TTC549 (cell line): ENCODE measurements around the gene LPP.

ENCODE experiments used
- FAIRE-seq: peaks from 2 replicates; lab custom pipeline; 2012; peaks lifted over from hg19 to GRCh38; lab: Jason Lieb, UNC

The LPP gene

DNA sequence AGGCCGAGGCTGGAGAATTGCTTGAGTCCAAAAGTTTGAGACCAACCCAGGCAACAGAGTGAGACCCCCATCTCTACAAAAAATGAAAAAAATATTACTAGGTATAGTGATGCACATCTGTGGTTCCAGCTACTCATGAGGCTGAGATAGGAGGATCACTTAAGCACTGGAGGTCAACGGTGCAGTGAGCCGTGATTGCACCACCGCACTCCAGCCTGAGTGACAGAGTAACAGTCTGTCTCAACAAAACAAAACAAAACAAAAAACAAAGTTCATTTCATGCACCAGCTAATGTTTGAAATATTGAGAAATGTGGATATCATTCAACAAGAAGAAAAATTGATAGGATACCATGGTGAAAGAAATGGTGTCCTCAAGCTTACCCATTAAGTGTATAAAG lies 567.4 kb downstream of the LPP start:
- FAIRE-seq = no peak

DNA sequence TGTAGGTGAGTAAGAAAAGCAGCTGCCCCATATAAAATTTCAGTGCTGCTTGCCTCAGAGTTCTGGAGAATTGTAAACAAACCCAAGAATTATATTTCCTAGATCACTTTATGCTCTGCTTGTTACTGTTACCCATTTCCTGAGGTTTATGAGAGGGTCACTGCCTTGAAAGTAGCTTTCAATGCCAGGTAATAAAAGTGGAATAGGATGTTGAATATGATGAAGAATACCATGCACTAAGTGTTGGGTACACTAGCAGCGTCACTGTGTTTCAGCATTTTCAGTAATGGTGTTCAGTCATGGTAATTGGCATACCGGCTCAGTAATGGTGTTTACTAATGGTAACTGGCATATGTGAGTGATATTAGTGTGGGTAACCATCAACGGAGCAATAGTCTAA lies 568.0 kb downstream of the LPP start:
- FAIRE-seq = no peak

DNA sequence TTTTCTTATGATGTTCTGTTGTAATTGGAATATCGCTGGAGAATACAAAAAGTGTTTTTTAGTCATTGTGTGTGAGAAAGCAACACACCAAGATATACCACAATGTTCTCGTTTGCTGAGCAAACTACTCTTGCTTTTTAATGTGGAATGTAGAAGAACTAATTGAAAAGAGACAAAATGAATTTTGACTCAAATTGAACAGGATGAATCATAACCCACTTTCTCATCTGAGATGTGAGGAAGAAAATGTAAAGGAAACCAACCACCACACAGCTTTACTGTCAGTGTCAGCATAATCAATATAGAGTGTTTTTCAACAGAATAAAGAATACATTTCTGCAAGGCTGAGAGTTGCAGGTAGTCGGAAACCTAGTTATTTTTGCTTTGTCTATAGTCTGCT lies 569.0 kb downstream of the LPP start:
- FAIRE-seq = no peak

DNA sequence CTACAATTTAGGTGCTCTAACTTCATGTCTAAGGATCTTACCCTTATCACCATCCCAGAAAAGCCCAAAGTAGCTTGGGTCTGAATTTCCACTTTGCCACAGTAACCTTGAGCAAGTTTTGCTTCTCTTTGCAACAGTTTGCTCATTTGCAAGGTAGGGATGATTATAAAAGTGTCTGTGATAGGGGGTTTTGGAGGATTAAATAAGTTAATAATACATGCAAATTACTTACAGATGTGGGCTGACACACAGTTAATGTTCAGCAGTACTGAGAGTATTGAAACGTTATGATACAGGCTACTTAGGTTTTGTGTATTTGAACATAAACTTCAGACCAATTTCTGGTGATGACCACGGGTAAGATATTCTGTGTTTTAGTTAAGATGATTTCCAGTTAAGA lies 573.1 kb downstream of the LPP start:
- FAIRE-seq = no peak

DNA sequence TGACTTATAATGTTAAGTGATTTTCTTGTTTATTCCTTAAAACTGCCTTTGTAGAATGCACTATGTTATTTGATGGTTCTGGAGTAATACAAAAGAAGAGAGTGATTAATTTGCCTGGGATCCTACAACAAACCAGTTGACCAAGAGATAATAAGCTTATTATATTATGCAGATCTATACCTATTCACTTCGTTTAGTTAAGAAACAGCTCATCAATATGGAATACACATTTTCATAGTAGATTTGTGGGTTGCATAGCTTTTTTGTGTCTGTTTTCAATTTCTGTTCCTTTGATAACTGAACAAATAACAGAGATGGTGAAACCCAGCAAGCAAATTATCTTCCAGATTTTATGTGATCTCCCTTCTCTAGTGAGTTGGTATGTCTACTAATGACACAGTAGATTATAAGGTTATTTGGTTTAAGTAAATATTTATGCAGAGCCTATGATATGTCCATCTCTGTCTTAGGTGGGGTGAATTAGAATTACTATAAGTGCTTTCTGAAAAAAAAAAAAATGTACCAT lies 574.5 kb downstream of the LPP start:
- FAIRE-seq = no peak

DNA sequence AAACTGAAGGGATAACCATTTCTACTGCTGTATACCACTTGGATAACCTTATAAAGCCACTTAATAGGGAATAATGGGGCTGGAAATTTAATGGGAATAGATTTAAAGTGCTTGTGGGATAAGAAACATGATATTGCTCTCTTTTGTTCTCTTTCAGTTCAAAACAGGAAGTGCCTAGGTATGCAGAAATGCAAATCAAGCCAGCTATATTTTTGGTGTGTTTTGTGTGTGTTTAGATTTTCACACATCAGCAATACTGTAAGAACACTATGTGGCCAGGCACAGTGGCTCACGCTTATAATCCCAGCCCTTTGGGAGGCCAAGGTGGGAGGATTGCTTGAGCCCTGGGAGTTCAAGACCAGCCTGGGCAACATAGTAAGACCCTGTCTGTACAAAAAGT lies 575.5 kb downstream of the LPP start:
- no peak for FAIRE-seq

DNA sequence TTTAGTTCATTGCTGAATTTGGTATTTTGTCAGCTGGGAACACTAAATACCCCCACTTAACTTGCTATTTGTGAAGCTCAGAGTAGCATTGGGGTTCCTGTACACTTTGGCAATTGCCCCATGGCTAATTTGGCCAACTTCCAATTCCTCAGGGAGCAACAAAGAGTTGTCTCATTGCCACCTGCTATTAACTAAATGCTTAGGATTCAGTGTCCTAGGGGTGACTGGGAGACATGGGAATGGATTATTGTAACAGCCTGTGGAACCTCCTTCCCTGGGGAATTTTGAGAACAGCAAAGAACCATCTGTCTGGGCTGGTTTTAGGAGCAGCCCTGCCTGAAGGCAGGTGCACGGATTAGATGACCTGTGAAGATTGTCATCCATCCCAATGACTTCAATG lies 580.4 kb downstream of the LPP start:
- no peak for FAIRE-seq

DNA sequence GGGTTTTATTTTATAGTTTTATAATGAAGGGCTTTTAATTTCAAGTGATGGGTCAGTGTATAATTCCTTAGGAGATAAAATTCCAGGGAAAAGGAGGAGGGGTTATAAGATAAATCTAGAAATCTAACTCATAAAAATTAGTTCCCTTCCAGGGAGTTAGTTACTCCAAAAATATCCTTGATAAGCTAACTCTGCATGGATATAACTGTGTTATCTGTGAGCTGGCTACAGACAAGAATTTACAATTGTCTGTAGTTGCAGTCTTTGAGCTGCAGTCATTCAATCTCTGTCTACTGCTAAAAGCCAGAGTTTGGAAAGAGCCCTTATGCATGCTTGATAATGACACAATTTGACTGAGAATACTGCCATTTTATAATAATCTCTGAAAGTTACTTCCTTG lies 585.6 kb downstream of the LPP start:
- no peak for FAIRE-seq

DNA sequence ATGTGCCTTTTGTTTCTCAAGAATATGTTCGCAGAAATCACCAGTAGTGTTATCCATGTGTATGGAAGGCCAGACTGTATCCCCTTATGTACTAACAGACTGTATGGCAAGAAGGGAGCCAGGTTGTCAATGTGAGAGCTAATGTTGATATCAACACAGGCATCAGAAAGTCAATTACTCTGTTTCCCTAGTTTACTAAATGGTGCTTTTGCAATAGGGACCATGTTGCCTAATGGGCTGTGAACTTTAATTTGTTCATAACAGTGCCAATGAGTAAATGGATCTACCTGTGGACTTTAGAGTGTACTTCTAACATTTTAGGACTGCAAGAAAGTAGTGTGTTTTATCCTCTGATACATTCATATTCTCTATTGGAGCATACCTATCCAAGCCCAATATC lies 586.1 kb downstream of the LPP start:
- FAIRE-seq = no peak

DNA sequence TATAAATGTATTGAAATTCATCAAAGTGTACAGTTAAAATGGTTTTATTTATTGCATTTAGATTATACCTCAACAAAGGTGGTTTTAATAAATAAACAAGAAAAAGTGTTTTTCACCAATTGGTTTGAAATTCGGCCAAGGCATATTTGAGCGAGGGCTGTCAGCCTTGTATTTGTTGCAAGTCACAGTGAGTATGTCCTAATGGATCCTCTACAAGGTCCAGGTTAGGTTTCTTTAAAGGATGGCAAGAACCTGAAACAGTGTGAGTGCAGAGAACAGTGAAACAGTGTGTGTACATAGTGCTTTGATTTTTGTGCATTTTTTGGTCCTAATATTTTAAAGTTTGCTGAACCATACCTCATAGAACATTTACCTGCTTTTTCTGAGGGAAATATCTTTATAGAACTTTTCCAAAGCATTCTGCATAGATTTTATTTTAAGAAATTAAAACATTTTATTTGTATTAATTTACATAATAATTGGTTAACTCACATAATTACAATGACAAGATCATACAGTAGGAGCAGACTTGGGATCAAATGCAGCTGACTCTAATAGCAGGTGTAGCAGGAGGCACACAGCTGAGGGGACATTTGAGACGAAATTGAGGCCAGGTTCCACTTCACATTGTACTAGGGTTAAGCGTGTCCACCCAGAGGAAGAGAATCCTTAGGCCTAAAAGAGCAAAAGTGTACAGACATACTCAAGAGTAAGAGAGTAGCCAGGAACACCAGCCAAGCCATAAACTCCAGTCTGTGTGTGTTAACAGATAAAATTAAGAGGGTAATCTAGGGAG lies 589.0 kb downstream of the LPP start:
- no peak for FAIRE-seq

DNA sequence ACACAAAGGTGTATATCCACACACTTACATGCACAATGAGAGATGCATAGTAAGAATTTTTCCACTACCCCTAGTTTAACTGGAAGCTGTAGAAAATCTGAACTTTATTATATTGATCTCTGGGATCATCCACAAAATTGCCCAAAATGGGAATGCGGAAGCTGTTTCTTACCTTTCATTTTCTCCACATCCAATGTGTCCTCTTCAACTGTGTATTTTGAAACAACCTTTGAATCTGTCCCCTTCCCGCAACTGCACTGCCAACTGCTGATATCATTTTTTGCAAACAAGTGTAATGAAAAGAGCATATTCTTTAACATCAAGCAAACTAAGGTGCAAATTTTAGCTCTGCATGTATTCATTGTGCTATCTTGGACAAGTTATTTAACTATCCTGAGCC lies 590.2 kb downstream of the LPP start:
- FAIRE-seq = no peak

DNA sequence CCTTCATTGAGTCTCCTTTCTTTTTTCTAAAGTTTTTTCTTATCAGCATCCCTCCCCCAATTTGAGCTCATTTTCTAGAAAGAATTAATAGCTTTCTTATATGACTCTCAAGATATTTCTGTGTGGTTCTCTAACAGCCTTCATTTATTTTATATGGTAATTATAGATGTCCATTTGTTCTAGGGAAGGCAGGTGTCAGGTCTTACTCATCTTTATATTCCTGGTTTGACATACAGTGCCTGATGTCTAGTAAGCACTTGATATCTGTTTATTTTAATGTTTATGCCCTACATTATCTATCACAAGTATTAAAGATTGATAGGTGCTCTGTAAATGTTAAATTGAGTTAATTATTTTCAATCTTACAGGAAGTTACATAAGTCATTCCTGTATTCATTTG lies 591.1 kb downstream of the LPP start:
- no peak for FAIRE-seq

DNA sequence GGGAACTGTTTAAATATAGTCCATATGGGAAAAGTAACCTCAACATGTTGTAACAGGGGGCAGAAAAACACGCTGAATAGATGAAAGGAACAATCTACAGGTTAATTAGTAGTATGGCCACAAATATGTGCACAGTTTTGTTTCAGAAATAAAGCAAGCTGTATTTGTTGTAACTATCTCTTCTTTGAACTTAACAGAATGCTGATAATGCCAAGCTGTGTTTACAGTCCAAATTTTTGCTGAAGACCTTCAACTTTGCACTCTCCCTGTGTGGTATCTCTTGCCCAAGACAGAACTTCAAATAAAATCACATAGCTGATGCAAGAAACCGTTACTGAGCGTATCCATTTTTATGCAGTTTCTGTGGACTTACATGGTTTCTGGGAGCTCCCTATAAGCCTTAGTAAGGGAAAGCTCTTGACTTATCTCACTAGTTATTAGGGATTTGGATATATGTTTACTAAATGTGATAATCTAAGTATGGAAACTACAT lies 592.4 kb downstream of the LPP start:
- no peak for FAIRE-seq

DNA sequence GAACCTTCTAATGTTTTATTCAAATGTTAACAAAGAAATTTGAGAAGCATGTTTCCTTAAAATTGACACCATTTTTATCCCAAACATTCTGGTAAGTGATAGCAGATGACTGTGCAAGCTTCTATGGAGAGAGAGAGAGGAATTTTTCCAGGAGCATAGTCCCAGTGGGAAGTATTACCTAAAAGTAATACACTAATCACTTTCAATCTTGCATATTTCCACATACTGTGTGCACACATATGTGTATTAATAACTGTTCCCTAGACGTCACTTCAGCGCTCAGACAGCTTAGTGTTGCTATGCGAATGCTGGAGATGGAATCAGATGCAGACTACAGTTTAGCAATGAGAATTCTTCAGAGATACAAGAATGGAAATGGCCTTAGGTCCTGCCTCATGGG lies 593.5 kb downstream of the LPP start:
- FAIRE-seq = no peak

DNA sequence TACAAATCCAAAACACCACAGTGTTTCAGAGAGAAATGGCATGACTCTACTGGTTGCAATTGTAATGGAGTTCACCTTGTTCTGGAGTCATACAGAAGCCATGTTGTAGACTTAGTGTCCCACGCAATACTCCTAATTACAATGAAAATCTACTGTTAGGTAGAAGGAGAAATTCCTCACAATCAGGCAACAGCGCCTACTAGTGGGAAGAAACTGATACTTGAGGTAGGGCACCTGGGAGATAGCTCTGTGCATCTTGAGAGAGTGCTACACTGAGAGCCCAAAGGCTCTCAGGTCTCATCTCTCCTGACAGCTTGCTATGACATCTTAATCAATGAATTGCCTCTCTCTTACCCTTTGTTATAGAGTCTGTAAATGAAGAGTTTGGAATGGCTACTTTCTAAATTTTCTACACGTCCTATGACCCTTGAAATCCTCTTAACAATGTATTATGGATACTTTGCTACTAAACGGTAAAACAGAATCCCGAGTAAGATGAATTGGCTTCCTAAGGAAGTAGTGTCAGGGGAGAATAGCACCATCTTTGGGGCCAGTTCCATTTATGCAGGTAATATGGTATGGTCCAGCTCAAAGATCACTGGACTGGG lies 595.2 kb downstream of the LPP start:
- FAIRE-seq = no peak

DNA sequence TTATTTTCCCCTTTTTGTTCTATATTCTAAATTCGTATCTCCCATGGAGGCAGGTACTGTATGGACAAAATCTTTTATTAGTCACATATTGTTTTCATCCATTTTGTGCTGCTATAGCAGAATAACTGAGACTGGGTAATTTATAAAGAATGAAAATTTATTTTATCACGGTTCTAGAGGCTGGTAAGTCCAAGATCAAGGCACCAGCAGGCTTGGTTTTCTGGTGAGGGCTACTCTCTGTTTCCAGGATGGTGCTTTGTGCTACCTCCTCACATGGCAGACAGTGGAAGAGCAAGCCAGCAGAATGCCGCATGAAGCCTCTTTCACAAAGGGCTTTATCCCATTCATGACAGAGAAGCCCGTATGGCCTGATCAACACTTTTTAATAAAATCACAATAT lies 595.9 kb downstream of the LPP start:
- no peak for FAIRE-seq

DNA sequence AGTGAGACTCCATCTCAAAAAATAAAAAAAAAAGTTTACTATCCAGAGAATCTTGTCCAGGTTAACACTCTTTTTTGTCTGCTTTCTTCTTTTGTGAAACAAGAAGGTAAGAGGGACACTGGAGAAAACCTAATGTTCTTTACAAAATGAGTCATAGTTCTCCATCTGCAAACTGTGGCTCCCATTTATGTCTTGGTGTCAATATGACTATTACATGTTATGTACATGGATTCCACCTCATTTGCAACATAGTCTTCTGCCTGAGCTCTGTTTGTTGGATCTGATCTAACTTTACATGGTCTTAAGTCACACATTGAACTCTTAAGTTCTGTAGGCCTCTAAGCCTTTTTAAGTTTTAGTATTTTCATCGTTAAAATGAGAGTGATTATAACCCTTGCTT lies 596.7 kb downstream of the LPP start:
- no peak for FAIRE-seq

DNA sequence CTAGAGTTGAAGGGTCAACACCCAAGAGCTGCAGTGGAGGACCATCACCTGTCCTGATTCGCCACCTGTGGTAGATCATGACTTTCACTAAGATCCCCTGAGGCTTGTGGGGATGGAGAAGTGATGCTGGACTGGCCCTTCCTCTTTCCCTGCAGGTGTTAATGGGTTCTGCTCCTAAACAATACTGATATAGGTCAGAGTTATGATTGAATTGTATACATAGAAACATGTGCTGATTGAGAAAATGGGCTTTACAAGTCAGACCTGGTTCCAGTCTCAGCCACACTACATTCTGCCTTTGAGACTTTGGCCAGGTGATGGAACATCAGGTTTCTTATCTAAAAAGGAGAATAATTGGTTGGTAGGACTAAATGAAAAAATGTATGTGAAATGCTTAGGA lies 598.9 kb downstream of the LPP start:
- FAIRE-seq = no peak

DNA sequence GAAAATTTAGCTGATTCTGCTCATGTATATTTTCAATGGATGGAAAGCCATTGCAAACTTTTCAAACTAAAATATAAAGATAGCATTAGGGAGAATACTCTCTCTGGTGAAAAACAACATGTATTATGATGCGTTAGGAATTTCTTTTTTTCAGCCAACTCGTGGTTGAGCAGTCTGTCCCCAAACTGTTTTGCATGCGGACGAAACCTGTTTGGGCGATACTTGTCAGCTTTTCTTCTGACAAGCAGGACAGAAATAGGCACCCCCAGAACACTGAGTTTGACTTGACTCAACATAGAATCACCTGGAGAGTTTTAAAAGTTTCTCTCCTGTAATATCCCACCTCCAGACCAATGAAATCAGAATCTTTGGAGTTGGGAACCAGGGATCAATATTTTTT lies 600.3 kb downstream of the LPP start:
- no peak for FAIRE-seq

DNA sequence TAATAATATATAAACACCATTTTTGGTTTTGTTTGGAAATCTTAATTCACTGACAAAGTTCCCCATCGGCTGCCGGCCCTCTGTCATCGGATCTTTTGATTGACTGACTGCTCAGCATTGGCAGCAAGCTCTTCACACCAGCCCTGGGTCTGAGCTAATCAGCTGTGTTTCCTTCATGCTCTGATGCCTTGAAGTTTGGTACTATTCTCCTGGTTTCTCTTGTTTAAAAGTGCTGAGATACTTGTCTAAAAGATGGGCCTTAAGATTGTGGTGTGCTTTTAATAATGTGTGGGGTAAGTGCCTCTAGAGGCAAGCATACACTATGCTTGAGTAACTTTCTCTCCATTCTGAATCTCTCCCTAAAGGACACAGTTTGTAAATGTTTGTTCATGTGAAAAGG lies 602.3 kb downstream of the LPP start:
- no peak for FAIRE-seq

DNA sequence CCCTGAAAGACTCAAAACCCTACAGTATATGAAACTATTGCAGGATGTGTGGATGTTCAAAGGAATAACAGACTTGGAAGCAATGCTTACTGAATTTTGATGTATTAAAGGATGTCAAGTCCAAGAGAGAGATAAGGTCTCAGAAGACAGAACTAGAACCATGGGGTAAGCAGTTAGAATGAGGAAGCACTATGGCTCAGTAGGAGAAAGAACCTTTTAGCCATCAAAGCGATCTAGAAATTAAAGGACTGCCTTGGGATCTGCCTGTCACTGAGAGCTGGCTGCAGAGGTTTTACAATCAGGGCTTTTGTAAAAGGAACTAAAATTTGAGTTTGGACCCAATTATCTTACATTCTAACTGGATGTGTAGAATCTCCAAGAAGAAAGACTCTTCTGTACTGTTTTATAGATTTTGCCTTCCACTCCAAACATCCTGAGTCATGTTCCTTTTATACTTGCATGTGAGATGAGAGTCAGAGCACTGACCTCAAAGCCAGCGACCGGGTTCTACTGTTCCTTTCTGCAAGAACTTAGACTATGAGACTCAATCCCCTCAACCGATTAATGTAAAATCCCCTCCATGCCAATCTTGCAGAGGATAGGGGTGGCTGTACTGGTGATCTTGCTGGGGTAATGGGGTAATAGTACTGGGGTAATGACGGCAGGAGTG lies 605.5 kb downstream of the LPP start:
- no peak for FAIRE-seq

DNA sequence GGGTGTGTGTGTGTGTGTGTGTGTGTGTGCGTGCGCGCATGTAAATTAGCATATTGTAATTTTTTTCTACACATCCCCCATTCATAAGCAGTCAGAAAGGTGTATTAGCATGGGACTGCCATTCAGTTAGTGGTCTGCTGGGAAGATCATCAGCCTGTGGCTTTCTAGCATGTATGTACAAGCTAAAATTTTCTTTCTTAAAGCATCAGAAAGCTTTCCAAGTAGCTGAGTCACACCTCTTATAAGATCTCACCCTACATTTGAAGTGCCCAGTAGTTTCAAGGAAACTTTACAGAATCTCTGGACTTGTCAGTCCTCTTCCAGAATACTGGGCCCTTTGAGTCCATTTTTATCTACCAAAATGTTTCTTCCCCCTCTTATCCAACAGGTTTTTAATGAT lies 606.5 kb downstream of the LPP start:
- no peak for FAIRE-seq

DNA sequence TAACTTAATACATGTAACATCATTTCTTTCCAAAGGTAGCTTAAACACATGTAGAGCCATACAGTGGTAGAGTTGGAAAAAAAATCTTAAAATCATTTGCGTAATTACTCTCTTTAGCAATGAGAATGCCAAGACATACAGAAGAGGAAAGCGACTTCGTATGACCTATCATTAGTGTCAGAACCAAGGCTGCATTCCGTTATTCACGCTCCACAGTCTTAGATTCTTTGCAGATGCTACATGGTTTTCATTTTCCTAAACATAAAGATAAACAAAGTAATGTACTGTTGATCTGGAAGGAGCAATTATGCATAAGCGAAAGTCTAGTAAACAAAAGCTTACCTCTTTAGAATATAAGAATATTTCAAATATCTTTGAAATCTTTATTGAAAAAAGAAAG lies 607.5 kb downstream of the LPP start:
- FAIRE-seq = no peak
